Ovary (tissue), 9 donors: ENCODE results near the gene PRRT2. TPM values are rescaled to one million over a fixed set of nuclear protein-coding genes. Genes with fewer than 3 reads are reported as not detected.

Source experiments
- DNase-seq, 5 donors: peaks; one replicate each; pipeline ENCODE4 v3.0.0-alpha.2; 2019 to 2020
- H3K27ac ChIP-seq, 2 donors: fragments of 200-600 bp; one replicate each; pipeline versions ENCODE4 v1.5.1 to v1.8.0; 2019 to 2022
- H3K27me3 ChIP-seq: fragments of 200-600 bp; one replicate; pipeline ENCODE4 v1.8.0; 2022
- H3K36me3 ChIP-seq: fragments of 200-600 bp; sonication (generic); one replicate; pipeline ENCODE4 v1.5.1; 2019
- H3K4me1 ChIP-seq: one replicate; pipeline ENCODE4 v1.8.1; 2013; ENCODE audit warnings: mild to moderate bottlenecking, moderate library complexity; ENCODE audit not compliant: insufficient read depth
- H3K4me3 ChIP-seq: fragments of 200-600 bp; sonication (generic); one replicate; pipeline ENCODE4 v1.5.1; 2017
- H3K9me3 ChIP-seq, 2 donors: fragments of 200-600 bp in 1 of 2; sonication (generic) in 1 of 2; one replicate each; pipeline versions ENCODE4 v1.5.1 to v1.8.1; 2013 to 2019; ENCODE audit warnings: mild to moderate bottlenecking in 1 of 2, moderate library complexity in 1 of 2
- EP300 ChIP-seq: sonication (generic); formaldehyde crosslinking; IDR thresholded peaks from one replicate; pipeline ENCODE4 v1.6.1; 2017; ENCODE audit warnings: antibody characterized with exemption
- POLR2A ChIP-seq: fragments of 450-650 bp; IDR thresholded peaks from one replicate; pipeline ENCODE4 v1.6.1; 2017; ENCODE audit warnings: antibody characterized with exemption, mild to moderate bottlenecking, moderate library complexity
- WGBS, 3 donors: extraction: QIAGEN DNeasy Blood & Tissue Kit in 1 of 3; methylation state at CpG; one replicate each; pipeline versions ENCODE4 v1.1.5 to v1.1.7; 2013 to 2017; 5-methylcytosine and 5-hydroxymethylcytosine counted together
- intact Hi-C, 4 donors: fragments of 100-400 bp; cut with DNase I; formaldehyde crosslinking; loops; one replicate each; pipeline versions ENCODE4 v1.11.0 to v1.15.1; 2022 to 2023
- polyA plus RNA-seq, 2 donors: library from polyadenylated mRNA; stranded (reverse); fragments of 200-250 nt in 1 of 2; fragments of 350-450 nt in 1 of 2; fragmentation: Illumina TruSeq in 1 of 2; extraction: RNeasy Lipid Tissue Mini Kit (QIAGEN cat#74804) in 1 of 2; gene quantifications; one replicate each; pipeline ENCODE4 v1.2.3, GENCODE V29; 2013 to 2014
- total RNA-seq, 7 donors: library from RNA; depleted of rRNA in 2 of 7; stranded (reverse); fragments of >200 nt in 2 of 7; fragmentation: NEBNext Ultra II Directional in 3 of 7; extraction: Animal tissue kit (Norgen Biotek cat#: 25700) in 3 of 7; gene quantifications; one replicate each; pipeline versions ENCODE4 v1.1.0 to v1.2.4, GENCODE V29; 2016 to 2023
- TF ChIP-seq, protein P1 (sequence below), 3 donors: fragments of 450-650 bp in 2 of 3; fragments of 200-600 bp in 1 of 3; IDR thresholded peaks; one replicate each; pipeline versions ENCODE4 v1.5.1 to v1.8.0; 2016 to 2022; ENCODE audit warnings: antibody characterized with exemption in 3 of 3, mild to moderate bottlenecking in 1 of 3
- donor health status: DM: no; HTN: no; CAD: no; lungs with moderate emphysema.
- donor health status: DM: no; HTN: no; CAD: no.
- donor health status: Bipolar disorder and iron deficiency.
- donor health status: DM: yes; HTN: yes; CAD: no.
- donor health status: DM: no; HTN: no; CAD: no.
- donor health status: DM: yes; HTN: yes; CAD: no.

The PRRT2 gene
- total and polyA plus RNA-seq, 9 donors = 6.3 to 64.5 (median 33.4) TPM

DNA sequence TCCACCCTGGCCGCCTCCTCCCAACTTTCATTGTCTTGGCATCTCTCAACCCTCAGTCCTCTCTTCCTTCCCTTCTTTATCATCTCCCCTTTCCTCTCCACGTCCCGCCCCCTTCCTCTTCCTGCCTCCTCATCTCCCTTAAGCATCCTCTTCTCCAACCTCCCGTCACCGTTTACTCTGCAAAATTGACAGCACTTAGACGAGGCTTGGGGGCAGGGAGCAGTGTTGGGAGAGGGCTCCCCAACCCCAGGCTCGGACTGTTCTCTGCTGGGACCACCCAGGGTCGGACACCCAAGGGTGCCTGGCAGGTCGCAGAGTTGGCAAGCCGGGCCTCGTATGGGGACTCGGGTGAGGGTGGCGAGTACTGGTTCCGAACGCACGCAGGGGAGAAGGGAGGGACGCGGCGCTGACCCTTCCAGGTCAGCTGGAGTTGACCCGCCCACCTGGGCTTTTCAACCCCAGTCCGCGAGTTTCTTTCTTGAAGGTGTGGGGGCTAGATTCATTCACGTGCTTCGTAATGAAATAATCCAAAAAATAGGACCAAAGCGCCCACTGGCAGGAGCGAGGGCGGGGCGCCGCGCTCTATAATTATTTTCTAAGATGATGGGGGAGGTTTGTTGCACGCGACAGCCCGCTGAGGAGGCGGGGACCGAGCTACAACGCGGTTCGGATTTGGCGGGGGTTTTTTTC is 3.2 kb downstream of the PRRT2 start:
- intact Hi-C loops = loop anchor here in 1 of 4 donors (2.0 kb wide), 1 partner anchor 24 kb away; the partner anchor contains the start of gene KIF22
- WGBS, 3 donors = 4 to 5% (median 5%) methylated on average over 39 of the region's 39 CpGs
- no peaks in the 10 kb centered on the region for H3K27me3 ChIP-seq
- no peaks in the 10 kb centered on the region for H3K9me3 ChIP-seq
- peak overlapping the region; percentile 95 for H3K4me3 ChIP-seq
- H3K27ac ChIP-seq = peak overlapping the region; percentile 57 to 98
- peaks cover 29% of the 10 kb centered on the region for H3K4me1 ChIP-seq
- peak; percentile 55 to 72 (median 70) for DNase-seq
- no peaks in the 10 kb centered on the region for H3K36me3 ChIP-seq
- TF ChIP-seq, protein P1, sequence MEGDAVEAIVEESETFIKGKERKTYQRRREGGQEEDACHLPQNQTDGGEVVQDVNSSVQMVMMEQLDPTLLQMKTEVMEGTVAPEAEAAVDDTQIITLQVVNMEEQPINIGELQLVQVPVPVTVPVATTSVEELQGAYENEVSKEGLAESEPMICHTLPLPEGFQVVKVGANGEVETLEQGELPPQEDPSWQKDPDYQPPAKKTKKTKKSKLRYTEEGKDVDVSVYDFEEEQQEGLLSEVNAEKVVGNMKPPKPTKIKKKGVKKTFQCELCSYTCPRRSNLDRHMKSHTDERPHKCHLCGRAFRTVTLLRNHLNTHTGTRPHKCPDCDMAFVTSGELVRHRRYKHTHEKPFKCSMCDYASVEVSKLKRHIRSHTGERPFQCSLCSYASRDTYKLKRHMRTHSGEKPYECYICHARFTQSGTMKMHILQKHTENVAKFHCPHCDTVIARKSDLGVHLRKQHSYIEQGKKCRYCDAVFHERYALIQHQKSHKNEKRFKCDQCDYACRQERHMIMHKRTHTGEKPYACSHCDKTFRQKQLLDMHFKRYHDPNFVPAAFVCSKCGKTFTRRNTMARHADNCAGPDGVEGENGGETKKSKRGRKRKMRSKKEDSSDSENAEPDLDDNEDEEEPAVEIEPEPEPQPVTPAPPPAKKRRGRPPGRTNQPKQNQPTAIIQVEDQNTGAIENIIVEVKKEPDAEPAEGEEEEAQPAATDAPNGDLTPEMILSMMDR (IDR thresholded peaks at IDR 0.05) = no peak

DNA sequence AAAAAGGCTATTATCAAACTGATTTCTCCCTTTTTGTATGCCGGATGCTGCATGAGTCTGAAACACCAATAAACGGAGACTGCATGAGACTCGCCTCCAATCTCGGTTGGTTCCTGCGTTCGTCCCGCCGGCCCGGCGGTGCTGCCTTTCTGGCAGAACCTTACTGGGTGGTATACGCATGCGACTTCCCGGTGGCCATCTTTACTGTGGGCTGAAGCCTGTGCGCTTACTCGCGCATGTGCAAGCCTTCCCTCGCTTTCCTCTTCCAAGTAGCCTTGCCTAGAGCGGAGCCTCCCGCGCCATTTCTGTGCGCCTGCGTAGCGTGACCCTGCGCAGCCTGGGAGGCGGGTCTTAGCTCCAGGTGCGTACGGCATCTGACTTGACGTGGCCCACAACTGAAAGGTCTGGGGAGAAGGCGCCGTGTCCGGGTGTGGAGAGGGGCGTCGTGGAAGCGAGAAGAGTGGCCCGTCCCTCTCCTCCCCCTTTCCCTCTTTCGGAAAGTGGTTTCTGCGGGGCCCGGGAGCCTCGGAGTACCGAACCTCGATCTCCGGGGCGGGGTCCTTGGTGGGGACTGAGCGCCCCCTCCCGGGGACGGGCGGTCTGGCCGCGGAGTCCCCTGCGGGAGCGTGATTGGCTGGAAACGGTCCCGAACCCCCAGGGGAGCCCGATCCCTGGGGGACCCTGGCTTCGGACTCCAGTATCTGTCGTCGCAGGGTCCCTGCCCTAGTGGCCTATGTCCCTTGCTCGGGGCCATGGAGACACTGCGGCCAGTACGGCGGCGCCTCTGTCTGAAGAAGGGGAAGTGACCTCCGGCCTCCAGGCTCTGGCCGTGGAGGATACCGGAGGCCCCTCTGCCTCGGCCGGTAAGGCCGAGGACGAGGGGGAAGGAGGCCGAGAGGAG is 4.0 kb downstream of the PRRT2 start, which contains the start of gene PAGR1:
PAGR1 (plus strand) TSS at position 360 of the 901 bp plus-strand sequence; CDS start at position 734, 374 bp downstream.
- no peaks in the 10 kb centered on the region for H3K9me3 ChIP-seq
- TF ChIP-seq, protein P1 (IDR thresholded peaks at IDR 0.05) = peak; percentile 86 to 93 (median 92)
- TF ChIP-seq EP300 (no peak), POLR2A (peak; percentile 78)
- peak within 1 kb of the TSS; percentile 89 to 98 for H3K27ac ChIP-seq
- no peaks in the 10 kb centered on the region for H3K27me3 ChIP-seq
- no peaks in the 10 kb centered on the region for H3K36me3 ChIP-seq
- WGBS, 3 donors = 0% methylated on average over 58 to 70 of the region's 70 CpGs
- H3K4me3 ChIP-seq = peak within 1 kb of the TSS; percentile 95
- DNase-seq = peak; percentile 98 to 99 (median 99)
- intact Hi-C loops = loop anchor here in 1 of 4 donors (2.0 kb wide), 1 partner anchor 25 kb away; the partner anchor contains the start of gene KIF22
- H3K4me1 ChIP-seq = peaks cover 24% of the 10 kb centered on the region

DNA sequence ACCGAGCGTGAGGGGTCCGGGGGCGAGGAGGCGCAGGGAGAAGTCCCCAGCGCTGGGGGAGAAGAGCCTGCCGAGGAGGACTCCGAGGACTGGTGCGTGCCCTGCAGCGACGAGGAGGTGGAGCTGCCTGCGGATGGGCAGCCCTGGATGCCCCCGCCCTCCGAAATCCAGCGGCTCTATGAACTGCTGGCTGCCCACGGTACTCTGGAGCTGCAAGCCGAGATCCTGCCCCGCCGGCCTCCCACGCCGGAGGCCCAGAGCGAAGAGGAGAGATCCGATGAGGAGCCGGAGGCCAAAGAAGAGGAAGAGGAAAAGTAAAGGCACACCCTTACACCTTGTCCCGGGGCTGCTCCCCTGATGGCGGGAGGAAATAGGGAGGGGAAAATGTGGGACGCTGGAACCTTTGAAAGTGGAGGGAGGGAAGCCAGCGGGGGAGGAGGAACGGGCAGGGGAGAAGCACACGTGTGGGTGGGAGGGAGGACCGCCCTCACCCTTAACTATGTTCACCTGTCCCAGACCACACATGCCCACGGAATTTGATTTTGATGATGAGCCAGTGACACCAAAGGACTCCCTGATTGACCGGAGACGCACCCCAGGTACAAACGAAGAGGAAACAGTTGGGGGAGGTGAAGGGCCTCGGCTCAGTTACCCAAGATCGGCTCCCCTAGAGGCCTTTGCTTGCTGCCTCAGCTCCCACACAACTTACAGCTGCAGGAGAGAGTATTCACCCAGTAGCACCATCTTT is 4.9 kb downstream of the PRRT2 start:
- Histone ChIP-seq H3K27me3 (no peaks in the 10 kb centered on the region), H3K27ac (peak overlapping the region; percentile 89 to 98), H3K36me3 (no peaks in the 10 kb centered on the region), H3K4me3 (peak overlapping the region; percentile 95), H3K9me3 (no peaks in the 10 kb centered on the region), H3K4me1 (peaks cover 24% of the 10 kb centered on the region)
- WGBS, 3 donors = 2 to 3% (median 3%) methylated on average over 37 of the region's 37 CpGs
- TF ChIP-seq, protein P1 (IDR thresholded peaks at IDR 0.05) = no peak
- peak; percentile 63 to 77 (median 72) for DNase-seq
- intact Hi-C loops = no loop called here

DNA sequence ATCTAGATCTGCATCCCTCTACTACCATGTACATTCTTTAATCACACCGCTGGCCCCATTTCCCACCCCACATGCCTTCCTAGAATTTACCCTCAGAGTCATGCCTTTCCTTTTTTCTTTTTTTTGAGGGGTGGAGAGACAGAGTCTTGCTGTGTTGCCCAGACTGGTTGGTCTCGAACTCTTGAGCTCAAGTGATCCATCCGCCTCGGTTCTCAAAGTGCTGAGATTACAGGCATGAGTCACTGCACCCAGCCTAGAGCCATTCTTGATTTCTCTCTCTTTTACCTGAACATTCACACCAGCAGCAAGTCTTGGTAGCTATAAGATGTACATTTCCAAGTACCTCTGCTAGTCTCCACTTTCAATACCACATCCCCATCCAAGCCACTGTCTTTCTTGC is 6.1 kb downstream of the PRRT2 start:
- no peaks in the 10 kb centered on the region for H3K36me3 ChIP-seq
- H3K9me3 ChIP-seq = no peaks in the 10 kb centered on the region
- no peak for TF ChIP-seq EP300
- no peak for TF ChIP-seq POLR2A
- TF ChIP-seq, protein P1 (IDR thresholded peaks at IDR 0.05) = no peak
- H3K27ac ChIP-seq = no peak overlapping the region
- no peak for DNase-seq
- H3K4me1 ChIP-seq = peaks cover 25% of the 10 kb centered on the region
- intact Hi-C loops = no loop called here
- no peak overlapping the region for H3K4me3 ChIP-seq
- 77 to 85% (median 79%) methylated on average over 4 of the region's 4 CpGs for WGBS, 3 donors
- no peaks in the 10 kb centered on the region for H3K27me3 ChIP-seq
